Pancreas (tissue), 10 donors: ENCODE results near the gene ZFYVE16. TPM values are rescaled to one million over a fixed set of nuclear protein-coding genes. Genes with fewer than 3 reads are reported as not detected.
"Not testable (repeated sequence)": the region's sequence is repeated elsewhere in the genome, so short reads cannot be mapped to it uniquely, and the experiment has no call there.

ENCODE experiments used
- ATAC-seq, 4 donors: fragments of 200-7000 bp; cut with Tn5 transposase; one replicate each; pipeline versions ENCODE4 v1.8.0 to v1.9.1; 2020; ENCODE audit warnings: mild to moderate bottlenecking in 4 of 4, moderate library complexity in 4 of 4
- DNase-seq, 6 donors: peaks; one replicate each; pipeline ENCODE4 v3.0.0-alpha.2; 2020
- FAIRE-seq: peaks from 2 replicates; lab custom pipeline; 2012; peaks lifted over from hg19 to GRCh38; lab: Jason Lieb, UNC
- H3K27ac ChIP-seq, 4 donors: fragments of 200-600 bp; sonication (generic); 1 replicate in 3 of 4; 2 replicates in 1 of 4; pipeline versions ENCODE4 v1.5.0 to v1.8.0; 2020
- H3K27me3 ChIP-seq, 4 donors: fragments of 200-600 bp; one replicate each; pipeline ENCODE4 v1.8.0; 2021
- H3K36me3 ChIP-seq, 3 donors: fragments of 200-600 bp; sonication (generic) in 1 of 3; one replicate each; pipeline versions ENCODE4 v1.5.0 to v1.8.0; 2020 to 2021
- H3K4me1 ChIP-seq, 3 donors: fragments of 200-600 bp; one replicate each; pipeline ENCODE4 v1.8.0; 2021
- H3K4me3 ChIP-seq, 4 donors: fragments of 200-600 bp; sonication (generic) in 2 of 4; one replicate each; pipeline versions ENCODE4 v1.5.0 to v1.8.0; 2020 to 2021
- H3K9me3 ChIP-seq, 4 donors: fragments of 200-600 bp; one replicate each; pipeline ENCODE4 v1.8.0; 2021
- CTCF ChIP-seq, 4 donors: fragments of 200-600 bp; sonication (generic) in 3 of 4; IDR thresholded peaks; one replicate each; pipeline versions ENCODE4 v1.5.0 to v1.8.0; 2021; ENCODE audit warnings: antibody characterized with exemption in 4 of 4
- WGBS, 2 donors: extraction: QIAGEN DNeasy Blood & Tissue Kit; methylation state at CpG; one replicate each; pipeline ENCODE4 v1.1.7; 2013; 5-methylcytosine and 5-hydroxymethylcytosine counted together
- intact Hi-C, 3 donors: fragments of 100-400 bp; cut with DNase I; formaldehyde crosslinking; loops; one replicate each; pipeline versions ENCODE4 v1.11.1 to v1.14.2; 2022
- polyA plus RNA-seq, 2 donors: library from polyadenylated mRNA; stranded (reverse); fragments of 200-250 nt; gene quantifications; one replicate each; pipeline ENCODE4 v1.2.3, GENCODE V29; 2013
- total RNA-seq, 6 donors: library from RNA; stranded (reverse); fragmentation: NEBNext Ultra II Directional in 4 of 6; extraction: Animal tissue kit (Norgen Biotek cat#: 25700) in 4 of 6; gene quantifications; one replicate each; pipeline versions ENCODE4 v1.2.1 to v1.2.4, GENCODE V29; 2021 to 2023
- donor health status: healthy with polysubstance abuse.
- donor health status: DM: no; HTN: no; CAD: no; lungs with moderate emphysema.
- donor health status: DM: no; HTN: no; CAD: no.
- donor health status: control.
- donor health status: control.
- donor health status: Bipolar disorder and iron deficiency.
- donor health status: DM: yes; HTN: yes; CAD: no.
- donor health status: DM: no; HTN: no; CAD: no.
- donor health status: DM: no; HTN: no; CAD: no.
- donor health status: DM: yes; HTN: yes; CAD: no.

ZFYVE16 gene
- total and polyA plus RNA-seq, 8 donors = 6.3 to 22.6 (median 8.7) TPM

GRCh38 chr5:80382488-80382887 lies 25.4 kb upstream of the ZFYVE16 start:
- ATAC-seq = no peak
- Histone ChIP-seq H3K27me3 (no peaks in the 10 kb centered on the region), H3K4me1 (no peaks in the 10 kb centered on the region), H3K27ac (no peak overlapping the region), H3K4me3 (no peak overlapping the region), H3K9me3 (no peaks in the 10 kb centered on the region), H3K36me3 (no peaks in the 10 kb centered on the region)
- FAIRE-seq = no peak
- no peak for DNase-seq
- 88 to 89% methylated on average over 4 of the region's 4 CpGs for WGBS, 2 donors
- intact Hi-C loops = no loop called here
- no peak for TF ChIP-seq CTCF (IDR thresholded peaks at IDR 0.05)

- DNase-seq = no peak
- H3K27ac ChIP-seq = no peak overlapping the region
- ATAC-seq = no peak
Measured at GRCh38 chr5:80387063-80387768, 20.6 kb upstream of the ZFYVE16 start.

GRCh38 chr5:80389580-80389979 lies 18.3 kb upstream of the ZFYVE16 start:
- 44 to 53% methylated on average over 9 of the region's 9 CpGs for WGBS, 2 donors
- Histone ChIP-seq H3K4me1 (no peaks in the 10 kb centered on the region), H3K9me3 (no peaks in the 10 kb centered on the region), H3K27me3 (no peaks in the 10 kb centered on the region), H3K27ac (no peak overlapping the region), H3K4me3 (no peak overlapping the region), H3K36me3 (no peaks in the 10 kb centered on the region)
- TF ChIP-seq CTCF (IDR thresholded peaks at IDR 0.05) = no peak
- peak in 1 of 6 donors; percentile 29 for DNase-seq
- no peak for ATAC-seq
- FAIRE-seq = no peak
- intact Hi-C loops = no loop called here

More at GRCh38 chr5:80387063-80387768, 20.6 kb upstream of the ZFYVE16 start:
- no peaks in the 10 kb centered on the region for H3K9me3 ChIP-seq
- no peak overlapping the region for H3K4me3 ChIP-seq
- FAIRE-seq = no peak
- 78 to 96% methylated on average over 3 of the region's 3 CpGs for WGBS, 2 donors
- no peaks in the 10 kb centered on the region for H3K36me3 ChIP-seq
- intact Hi-C loops = no loop called here
- H3K4me1 ChIP-seq = no peaks in the 10 kb centered on the region
- TF ChIP-seq CTCF (IDR thresholded peaks at IDR 0.05) = no peak
- no peaks in the 10 kb centered on the region for H3K27me3 ChIP-seq

- H3K36me3 ChIP-seq, intact Hi-C loops, H3K4me3 ChIP-seq, H3K9me3 ChIP-seq, H3K27ac ChIP-seq, H3K27me3 ChIP-seq, ATAC-seq, FAIRE-seq, DNase-seq, H3K4me1 ChIP-seq: not testable (repeated sequence)
- 63% methylated on average over 3 of the region's 3 CpGs for WGBS, 2 donors
Measured at GRCh38 chr5:80390413-80390812, 17.5 kb upstream of the ZFYVE16 start.

- H3K4me1 ChIP-seq, H3K36me3 ChIP-seq, intact Hi-C loops, ATAC-seq, H3K4me3 ChIP-seq, H3K27ac ChIP-seq, FAIRE-seq, DNase-seq, H3K27me3 ChIP-seq, H3K9me3 ChIP-seq: not testable (repeated sequence)
Measured at GRCh38 chr5:80391267-80391666, 16.6 kb upstream of the ZFYVE16 start.

GRCh38 chr5:80399526-80400239 lies 8.2 kb upstream of the ZFYVE16 start:
- intact Hi-C loops = no loop called here
- TF ChIP-seq CTCF (IDR thresholded peaks at IDR 0.05) = no peak
- ATAC-seq (peak in 2 of 4 donors; percentile 53 to 77), FAIRE-seq (no peak), DNase-seq (no peak)
- no peaks in the 10 kb centered on the region for H3K36me3 ChIP-seq
- H3K4me3 ChIP-seq = no peak overlapping the region
- WGBS, 2 donors = 73 to 80% methylated on average over 1 of the region's 1 CpG
- no peaks in the 10 kb centered on the region for H3K4me1 ChIP-seq
- H3K9me3 ChIP-seq = no peaks in the 10 kb centered on the region
- no peaks in the 10 kb centered on the region for H3K27me3 ChIP-seq
- H3K27ac ChIP-seq = peak overlapping the region in 2 of 4 donors; percentile 8 to 38

- ATAC-seq, H3K4me3 ChIP-seq, H3K4me1 ChIP-seq, H3K27ac ChIP-seq, H3K9me3 ChIP-seq, DNase-seq, intact Hi-C loops, H3K27me3 ChIP-seq, H3K36me3 ChIP-seq, FAIRE-seq: not testable (repeated sequence)
- 92 to 100% methylated on average over 1 of the region's 1 CpG for WGBS, 2 donors
Measured at GRCh38 chr5:80400368-80400767, 7.5 kb upstream of the ZFYVE16 start.
